ENCODE results near the gene POLR2E.
A peak's percentile ranks its signal among the peaks of the same experiment; 100 is the strongest.

POLR2E gene

DNA sequence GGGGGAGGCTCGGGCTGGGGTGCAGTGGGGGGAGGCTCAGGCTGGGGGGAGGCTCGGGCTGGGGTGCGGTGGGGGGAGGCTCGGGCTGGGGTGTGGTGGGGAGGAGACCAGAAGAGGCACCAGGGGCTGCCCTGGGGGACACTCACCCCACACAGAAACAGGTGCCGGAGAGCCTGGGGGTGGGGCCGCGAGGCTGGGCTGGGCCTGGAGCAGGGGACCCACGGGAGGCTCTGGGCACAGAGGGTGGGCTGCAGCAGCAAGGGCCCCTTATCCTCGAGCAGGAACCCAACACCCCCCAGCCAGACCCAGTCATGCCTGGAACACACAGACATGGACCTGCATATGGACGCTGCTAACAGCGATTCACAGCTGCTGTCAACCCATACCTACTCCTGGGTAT, 42.9 kb upstream of the POLR2E start:
- TF ChIP-seq, protein P1, sequence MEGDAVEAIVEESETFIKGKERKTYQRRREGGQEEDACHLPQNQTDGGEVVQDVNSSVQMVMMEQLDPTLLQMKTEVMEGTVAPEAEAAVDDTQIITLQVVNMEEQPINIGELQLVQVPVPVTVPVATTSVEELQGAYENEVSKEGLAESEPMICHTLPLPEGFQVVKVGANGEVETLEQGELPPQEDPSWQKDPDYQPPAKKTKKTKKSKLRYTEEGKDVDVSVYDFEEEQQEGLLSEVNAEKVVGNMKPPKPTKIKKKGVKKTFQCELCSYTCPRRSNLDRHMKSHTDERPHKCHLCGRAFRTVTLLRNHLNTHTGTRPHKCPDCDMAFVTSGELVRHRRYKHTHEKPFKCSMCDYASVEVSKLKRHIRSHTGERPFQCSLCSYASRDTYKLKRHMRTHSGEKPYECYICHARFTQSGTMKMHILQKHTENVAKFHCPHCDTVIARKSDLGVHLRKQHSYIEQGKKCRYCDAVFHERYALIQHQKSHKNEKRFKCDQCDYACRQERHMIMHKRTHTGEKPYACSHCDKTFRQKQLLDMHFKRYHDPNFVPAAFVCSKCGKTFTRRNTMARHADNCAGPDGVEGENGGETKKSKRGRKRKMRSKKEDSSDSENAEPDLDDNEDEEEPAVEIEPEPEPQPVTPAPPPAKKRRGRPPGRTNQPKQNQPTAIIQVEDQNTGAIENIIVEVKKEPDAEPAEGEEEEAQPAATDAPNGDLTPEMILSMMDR (conservative IDR thresholded peaks at IDR 0.05; ENCODE audit: low read length) = no peak
- no peak for TF ChIP-seq EZH2phosphoT487 (IDR thresholded peaks at IDR 0.05; ENCODE audit: borderline replicate concordance)
- Histone ChIP-seq H3K79me2 (ENCODE audit: insufficient read depth, low read length) (peaks cover 7% of the 10 kb centered on the region; the same call in 1 of the 2 replicates), H3K4me2 (ENCODE audit: low read depth, low read length, poor library complexity, severe bottlenecking) (no peak overlapping the region), H3K9ac (ENCODE audit: low read depth, low read length, poor library complexity, severe bottlenecking) (no peak overlapping the region), H4K20me1 (ENCODE audit: insufficient read depth, low read length, poor library complexity, severe bottlenecking) (no peaks in the 10 kb centered on the region), H3K4me1 (ENCODE audit: insufficient read depth, low read length, poor library complexity, severe bottlenecking) (peaks cover 6% of the 10 kb centered on the region), H3F3A (ENCODE audit: low read depth) (no peaks in the 10 kb centered on the region), H3K36me3 (ENCODE audit: insufficient read depth, low read length) (peaks cover 3% of the 10 kb centered on the region; the same call in 1 of the 2 replicates), H2AFZ (ENCODE audit: low read length) (no peak overlapping the region), H3K9me3 (ENCODE audit: insufficient read depth, low read depth, low read length) (no peaks in the 10 kb centered on the region), H3K9me2 (replicated peaks; ENCODE audit: low read depth, low read length) (no peaks in the 10 kb centered on the region), H3K4me3 (ENCODE audit: low read length, poor library complexity, severe bottlenecking) (no peak overlapping the region), H3K27me3 (ENCODE audit: insufficient read depth, low read length, poor library complexity, severe bottlenecking) (no peaks in the 10 kb centered on the region)

DNA sequence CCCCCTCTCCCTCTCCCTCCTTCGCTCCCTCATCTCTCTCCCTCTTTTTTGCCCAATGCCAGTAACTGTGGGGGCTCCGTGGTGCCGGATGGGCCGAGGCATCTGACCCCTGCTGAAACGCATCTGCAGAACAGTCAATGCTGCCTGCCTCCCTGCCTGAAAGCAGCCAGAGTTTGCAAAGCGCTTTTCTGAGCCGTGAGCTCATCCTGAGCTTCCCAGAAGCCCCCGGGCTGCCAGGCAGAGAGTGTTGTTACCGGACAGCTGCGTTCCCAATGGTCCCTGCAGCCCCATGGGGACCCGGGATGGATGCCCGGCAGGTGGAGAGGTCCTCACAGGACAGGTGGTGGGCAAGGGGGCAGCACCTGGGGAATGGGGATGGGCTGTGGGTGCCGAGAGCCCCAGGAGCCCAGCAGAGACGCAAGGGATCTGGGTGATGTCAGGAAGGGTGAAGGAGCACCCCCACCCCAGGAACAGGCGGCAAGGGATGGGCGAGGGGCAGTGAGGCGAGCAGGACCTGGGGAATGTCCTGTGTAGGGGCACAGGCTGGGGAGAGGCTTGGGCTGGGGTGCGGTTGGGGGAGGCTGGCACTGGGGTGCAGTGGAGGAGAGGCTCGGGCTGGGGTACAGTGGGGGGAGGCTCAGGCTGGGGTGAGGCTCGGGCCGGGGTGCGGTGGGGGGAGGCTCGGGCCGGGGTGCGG, 41.6 kb upstream of the POLR2E start:
- Histone ChIP-seq H3K4me3 (ENCODE audit: low read length, poor library complexity, severe bottlenecking) (no peak overlapping the region), H4K20me1 (ENCODE audit: insufficient read depth, low read length, poor library complexity, severe bottlenecking) (no peaks in the 10 kb centered on the region), H3K4me2 (ENCODE audit: low read depth, low read length, poor library complexity, severe bottlenecking) (no peak overlapping the region), H3K9ac (ENCODE audit: low read depth, low read length, poor library complexity, severe bottlenecking) (peak overlapping the region; percentile 30), H3K27me3 (ENCODE audit: insufficient read depth, low read length, poor library complexity, severe bottlenecking) (no peaks in the 10 kb centered on the region), H3K36me3 (ENCODE audit: insufficient read depth, low read length) (peaks cover 3% of the 10 kb centered on the region; the same call in 1 of the 2 replicates), H3K79me2 (ENCODE audit: insufficient read depth, low read length) (peaks cover 9% of the 10 kb centered on the region; the same call in 1 of the 2 replicates), H3K9me3 (ENCODE audit: insufficient read depth, low read depth, low read length) (no peaks in the 10 kb centered on the region), H3K4me1 (ENCODE audit: insufficient read depth, low read length, poor library complexity, severe bottlenecking) (peaks cover 17% of the 10 kb centered on the region), H3K9me2 (replicated peaks; ENCODE audit: low read depth, low read length) (no peaks in the 10 kb centered on the region), H3F3A (ENCODE audit: low read depth) (no peaks in the 10 kb centered on the region), H2AFZ (ENCODE audit: low read length) (no peak overlapping the region)
- TF ChIP-seq, protein P1 (conservative IDR thresholded peaks at IDR 0.05; ENCODE audit: low read length) = no peak
- no peak for TF ChIP-seq EZH2phosphoT487 (IDR thresholded peaks at IDR 0.05; ENCODE audit: borderline replicate concordance)

DNA sequence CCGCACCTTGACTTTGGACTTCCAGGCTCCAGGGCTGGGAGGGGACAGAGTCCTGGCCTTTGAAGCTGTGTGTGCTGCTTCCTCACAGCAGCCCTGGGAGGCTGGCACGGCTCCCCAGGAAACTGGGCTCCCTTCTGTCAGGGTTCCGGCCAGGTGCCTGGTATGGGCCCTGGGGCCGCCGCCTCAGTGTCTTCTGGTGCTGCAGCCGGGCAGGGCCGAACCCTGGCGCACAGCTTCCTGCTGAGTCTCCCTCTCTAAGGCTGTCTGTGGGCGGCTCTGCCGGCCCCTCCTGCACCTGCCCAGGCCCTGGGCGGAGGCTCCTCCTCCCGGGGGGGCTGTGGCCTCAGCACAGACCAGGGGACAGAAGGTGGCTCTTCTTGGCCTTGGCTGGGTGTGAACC, 41.0 kb upstream of the POLR2E start:
- Histone ChIP-seq H3K79me2 (ENCODE audit: insufficient read depth, low read length) (peaks cover 15% of the 10 kb centered on the region; the same call in 1 of the 2 replicates), H3K36me3 (ENCODE audit: insufficient read depth, low read length) (peaks cover 3% of the 10 kb centered on the region; the same call in 1 of the 2 replicates), H3K27me3 (ENCODE audit: insufficient read depth, low read length, poor library complexity, severe bottlenecking) (no peaks in the 10 kb centered on the region), H3K9ac (ENCODE audit: low read depth, low read length, poor library complexity, severe bottlenecking) (no peak overlapping the region), H3K4me3 (ENCODE audit: low read length, poor library complexity, severe bottlenecking) (no peak overlapping the region), H3K4me2 (ENCODE audit: low read depth, low read length, poor library complexity, severe bottlenecking) (no peak overlapping the region), H3K9me2 (replicated peaks; ENCODE audit: low read depth, low read length) (no peaks in the 10 kb centered on the region), H3F3A (ENCODE audit: low read depth) (no peaks in the 10 kb centered on the region), H3K9me3 (ENCODE audit: insufficient read depth, low read depth, low read length) (no peaks in the 10 kb centered on the region), H2AFZ (ENCODE audit: low read length) (no peak overlapping the region), H3K4me1 (ENCODE audit: insufficient read depth, low read length, poor library complexity, severe bottlenecking) (peaks cover 23% of the 10 kb centered on the region), H4K20me1 (ENCODE audit: insufficient read depth, low read length, poor library complexity, severe bottlenecking) (peaks cover 4% of the 10 kb centered on the region)
- no peak for TF ChIP-seq EZH2phosphoT487 (IDR thresholded peaks at IDR 0.05; ENCODE audit: borderline replicate concordance)
- TF ChIP-seq, protein P1 (conservative IDR thresholded peaks at IDR 0.05; ENCODE audit: low read length) = no peak

Data from Loucy (cell line).